GM23248 (cell line): ENCODE data around the gene KCNAB1. TPM values are rescaled to one million over a fixed set of nuclear protein-coding genes. Genes with fewer than 3 reads are reported as not detected.

Experiments
- DNase-seq: peaks from one replicate; pipeline ENCODE4 v3.0.0-alpha.2; 2015
- H2AFZ ChIP-seq: fragments of 200-600 bp; sonication (generic); 2 replicates; pipeline ENCODE4 v1.6.1; 2016; ENCODE audit warnings: antibody characterized with exemption
- H3F3A ChIP-seq: fragments of 200-600 bp; sonication (generic); 2 replicates; pipeline ENCODE4 v1.6.1; 2016; ENCODE audit warnings: mild to moderate bottlenecking, antibody characterized with exemption, mixed run types; ENCODE audit not compliant: insufficient read depth
- H3K27ac ChIP-seq: fragments of 200-600 bp; sonication (generic); 2 replicates; pipeline ENCODE4 v1.5.1; 2016; ENCODE audit warnings: mild to moderate bottlenecking
- H3K27me3 ChIP-seq: fragments of 200-600 bp; sonication (generic); replicated peaks from 2 replicates; pipeline ENCODE4 v1.6.1; 2016; ENCODE audit warnings: mild to moderate bottlenecking; ENCODE audit not compliant: insufficient read depth
- H3K36me3 ChIP-seq: fragments of 200-600 bp; sonication (generic); 2 replicates; pipeline ENCODE4 v1.6.1; 2016; ENCODE audit warnings: low read depth, mild to moderate bottlenecking
- H3K4me1 ChIP-seq: fragments of 200-600 bp; sonication (generic); 2 replicates; pipeline ENCODE4 v1.6.1; 2016; ENCODE audit warnings: mild to moderate bottlenecking; ENCODE audit not compliant: insufficient read depth
- H3K4me2 ChIP-seq: fragments of 200-600 bp; sonication (generic); one replicate; pipeline ENCODE4 v1.6.1; 2016; ENCODE audit warnings: mild to moderate bottlenecking; ENCODE audit not compliant: unreplicated experiment
- H3K4me3 ChIP-seq: fragments of 200-600 bp; sonication (generic); 2 replicates; pipeline ENCODE4 v1.5.1; 2016; ENCODE audit warnings: mild to moderate bottlenecking
- H3K79me2 ChIP-seq: fragments of 200-600 bp; sonication (generic); 2 replicates; pipeline ENCODE4 v1.6.1; 2016; ENCODE audit warnings: mild to moderate bottlenecking; ENCODE audit not compliant: insufficient read depth
- H3K9ac ChIP-seq: fragments of 200-600 bp; sonication (generic); 2 replicates; pipeline ENCODE4 v1.6.1; 2016; ENCODE audit warnings: mild to moderate bottlenecking
- H3K9me2 ChIP-seq: fragments of 200-600 bp; sonication (generic); 2 replicates; pipeline ENCODE4 v1.6.1; 2016; ENCODE audit warnings: mixed run types, mild to moderate bottlenecking, moderate library complexity; ENCODE audit not compliant: insufficient read depth
- H3K9me3 ChIP-seq: fragments of 200-600 bp; sonication (generic); one replicate; pipeline ENCODE4 v1.6.1; 2017; ENCODE audit warnings: low read depth
- H4K20me1 ChIP-seq: fragments of 200-600 bp; sonication (generic); 2 replicates; pipeline ENCODE4 v1.6.0; 2016; ENCODE audit not compliant: insufficient read depth
- EZH2 ChIP-seq: fragments of 200-600 bp; sonication (generic); IDR thresholded peaks from 2 replicates; pipeline ENCODE4 v1.6.1; 2018; ENCODE audit warnings: antibody characterized with exemption, mild to moderate bottlenecking; ENCODE audit not compliant: insufficient read depth, poor library complexity, severe bottlenecking
- EZH2phosphoT487 ChIP-seq: fragments of 200-600 bp; sonication (generic); IDR thresholded peaks from 2 replicates; pipeline ENCODE4 v1.6.1; 2018; ENCODE audit warnings: antibody characterized with exemption, moderate library complexity, mild to moderate bottlenecking, low read depth; ENCODE audit not compliant: insufficient read depth
- WGBS, 2 experiments: methylation state at CpG; one replicate each; pipeline ENCODE4 v1.1.6; 2015 to 2017; ENCODE audit warnings: low lambda C conversion rate in 2 of 2, low coverage in 1 of 2; ENCODE audit errors: missing lambda C conversion rate in 2 of 2; 5-methylcytosine and 5-hydroxymethylcytosine counted together
- in situ Hi-C: fragments of 300-500 bp; cut with MboI; formaldehyde crosslinking; loops from 2 replicates; pipeline ENCODE4 v1.15.0; 2020
- polyA plus RNA-seq: library from polyadenylated mRNA; unstranded; fragments of >200 nt; fragmentation: Nextera tagmentation; extraction: Ambion mirVana; gene quantifications from 2 replicates; pipeline ENCODE4 v1.2.1, GENCODE V29; 2016
- total RNA-seq: library from RNA; depleted of rRNA; stranded (reverse); fragments of >200 nt; shearing (Covaris generic); gene quantifications from 2 replicates; pipeline ENCODE4 v1.2.3, GENCODE V29; 2014

KCNAB1 gene
- total and polyA plus RNA-seq, 2 experiments from 2014 or later, result 1.1 TPM; not detected in 1

- WGBS, 2 experiments, result 19 to 21% methylated on average over 4 of the region's 4 CpGs
Observed at GRCh38 chr3:156307704-156308103, 187.3 kb downstream of the KCNAB1 start.

DNA sequence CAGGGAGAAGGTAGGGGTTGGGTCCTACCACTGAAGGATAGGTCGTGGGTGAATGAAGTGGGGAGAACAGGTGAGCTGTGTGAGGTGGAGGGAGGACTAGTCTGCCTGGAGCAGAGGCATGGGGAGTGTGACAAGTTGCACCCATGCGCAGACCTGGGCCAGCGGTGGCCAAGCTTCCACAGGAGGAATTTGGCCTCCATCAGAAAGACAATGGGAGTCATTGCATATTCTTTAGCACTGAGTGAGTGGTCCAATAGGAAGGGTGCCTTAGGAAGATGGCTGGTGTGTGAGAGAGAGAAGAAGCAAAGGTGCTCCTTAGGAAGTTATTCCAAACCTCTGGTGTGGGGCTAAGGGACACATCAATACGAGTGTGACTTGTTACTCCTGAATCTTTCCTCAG is 191.1 kb downstream of the KCNAB1 start:
- in situ Hi-C loops, result no loop called here
- Histone ChIP-seq H3K9me2 (no peaks in the 10 kb centered on the region), H2AFZ (no peak overlapping the region), H3K27me3 (no peaks in the 10 kb centered on the region), H3K9me3 (no peaks in the 10 kb centered on the region), H3K36me3 (no peaks in the 10 kb centered on the region), H3F3A (no peaks in the 10 kb centered on the region), H3K4me3 (no peak overlapping the region), H3K4me2 (no peak overlapping the region), H3K9ac (no peak overlapping the region), H3K27ac (no peak overlapping the region), H3K4me1 (peaks cover 11% of the 10 kb centered on the region), H3K79me2 (no peaks in the 10 kb centered on the region), H4K20me1 (no peaks in the 10 kb centered on the region)
- 83 to 87% methylated on average over 4 of the region's 4 CpGs for WGBS, 2 experiments
- no peak for DNase-seq
- TF ChIP-seq EZH2phosphoT487, result no peak
- TF ChIP-seq EZH2, result no peak

More at GRCh38 chr3:156307704-156308103, 187.3 kb downstream of the KCNAB1 start:
- Histone ChIP-seq H3K4me3 (no peak overlapping the region), H3K4me1 (peaks cover 27% of the 10 kb centered on the region), H2AFZ (no peak overlapping the region), H3K27me3 (no peaks in the 10 kb centered on the region), H3K9ac (no peak overlapping the region), H3K27ac (no peak overlapping the region), H3K4me2 (no peak overlapping the region), H3K9me3 (no peaks in the 10 kb centered on the region), H3K36me3 (no peaks in the 10 kb centered on the region), H3K9me2 (no peaks in the 10 kb centered on the region), H3F3A (peaks cover 15% of the 10 kb centered on the region), H4K20me1 (no peaks in the 10 kb centered on the region), H3K79me2 (no peaks in the 10 kb centered on the region)
- in situ Hi-C loops, result no loop called here
- no peak for TF ChIP-seq EZH2phosphoT487
- TF ChIP-seq EZH2, result no peak
- DNase-seq, result peak; percentile 80

DNA sequence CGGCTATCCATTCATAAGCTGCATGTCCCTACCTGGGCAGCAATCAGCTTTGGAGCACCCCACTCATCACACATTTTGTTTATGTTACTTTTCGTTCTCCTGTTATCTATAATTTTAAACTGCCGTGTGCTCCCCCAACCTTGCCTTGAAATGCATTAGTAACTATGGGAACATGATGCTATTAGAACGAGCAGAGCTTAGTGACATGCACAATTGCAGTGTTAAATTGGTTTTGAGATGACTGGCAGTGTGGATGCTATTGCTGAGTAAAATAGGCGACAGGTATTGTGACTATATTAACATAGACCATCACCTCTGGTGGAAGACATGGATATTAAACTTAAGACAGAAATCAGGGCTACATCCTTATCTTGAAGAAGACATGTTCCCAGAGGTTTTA is 191.6 kb downstream of the KCNAB1 start:
- Histone ChIP-seq H3K9ac (no peak overlapping the region), H3K4me3 (no peak overlapping the region), H3K9me2 (no peaks in the 10 kb centered on the region), H3K9me3 (no peaks in the 10 kb centered on the region), H3K36me3 (no peaks in the 10 kb centered on the region), H3K27ac (no peak overlapping the region), H3K27me3 (no peaks in the 10 kb centered on the region), H2AFZ (no peak overlapping the region), H3K4me1 (peaks cover 11% of the 10 kb centered on the region), H4K20me1 (no peaks in the 10 kb centered on the region), H3K4me2 (no peak overlapping the region), H3F3A (no peaks in the 10 kb centered on the region), H3K79me2 (no peaks in the 10 kb centered on the region)
- TF ChIP-seq EZH2 (no peak), EZH2phosphoT487 (no peak)
- DNase-seq, result no peak
- 88 to 90% methylated on average over 5 of the region's 5 CpGs for WGBS, 2 experiments
- in situ Hi-C loops, result no loop called here

DNA sequence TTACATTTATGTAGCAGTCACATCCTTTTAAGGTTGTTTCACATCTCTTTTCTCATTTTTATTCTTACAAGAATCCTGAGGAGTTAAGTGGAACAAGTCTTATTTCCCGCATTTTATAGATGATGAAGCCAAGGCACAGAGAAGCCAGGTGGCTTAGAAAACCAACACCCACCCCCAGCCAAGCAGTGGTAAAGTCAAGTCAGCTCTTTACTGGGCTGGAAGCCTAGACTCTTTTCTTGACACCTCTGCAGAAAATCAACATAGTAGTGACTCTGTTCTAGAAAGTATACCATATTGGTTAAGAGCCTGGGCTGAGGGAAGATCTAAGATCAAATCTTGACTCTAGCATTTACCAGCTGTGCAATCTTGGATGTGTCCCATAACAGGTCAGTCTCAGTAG is 195.7 kb downstream of the KCNAB1 start:
- no peaks in the 10 kb centered on the region for H4K20me1 ChIP-seq
- H3K9me2 ChIP-seq, result no peaks in the 10 kb centered on the region
- no peak for TF ChIP-seq EZH2
- no peak for TF ChIP-seq EZH2phosphoT487
- in situ Hi-C loops, result no loop called here
- H3K27ac ChIP-seq, result no peak overlapping the region
- no peak overlapping the region for H2AFZ ChIP-seq
- no peak overlapping the region for H3K4me3 ChIP-seq
- no peak overlapping the region for H3K9ac ChIP-seq
- H3K4me2 ChIP-seq, result no peak overlapping the region
- peaks cover 7% of the 10 kb centered on the region; the same call in 1 of the 2 replicates for H3F3A ChIP-seq
- no peaks in the 10 kb centered on the region for H3K79me2 ChIP-seq
- H3K27me3 ChIP-seq, result no peaks in the 10 kb centered on the region
- no peaks in the 10 kb centered on the region for H3K9me3 ChIP-seq
- no peak for DNase-seq
- whole genome bisulfite sequencing, 2 experiments, result 93 to 100% methylated on average over 1 of the region's 1 CpG
- no peaks in the 10 kb centered on the region for H3K36me3 ChIP-seq
- peaks cover 6% of the 10 kb centered on the region; the same call in 1 of the 2 replicates for H3K4me1 ChIP-seq

DNA sequence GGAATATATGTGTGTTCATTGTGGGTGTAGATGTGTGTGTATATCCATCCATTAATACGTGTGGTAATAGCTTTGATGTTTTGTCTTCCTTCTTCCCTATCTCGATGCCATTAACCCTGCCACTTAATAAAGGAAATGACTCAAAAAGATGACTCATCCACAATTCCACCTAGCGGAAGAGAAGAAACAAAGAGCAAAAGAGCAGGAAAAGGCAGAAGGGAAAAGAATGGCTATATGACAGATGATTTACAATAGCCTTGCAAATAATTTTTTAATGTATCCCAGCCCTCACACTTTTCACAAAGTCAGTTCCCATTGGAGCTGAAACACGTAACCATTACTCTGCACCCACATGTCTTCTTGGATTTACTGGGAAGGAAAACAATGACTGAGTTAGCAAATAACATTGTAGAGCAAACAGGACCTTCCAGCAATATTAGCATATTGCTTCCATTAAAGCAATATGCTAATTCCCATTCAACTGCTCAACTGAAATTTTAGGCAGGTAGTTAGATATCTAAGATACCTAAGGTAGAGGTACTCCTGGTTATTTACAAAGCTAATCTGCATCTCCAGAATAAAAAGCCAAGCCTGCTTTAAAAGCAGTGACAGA is 197.2 kb downstream of the KCNAB1 start:
- DNase-seq, result peak; percentile 68
- Histone ChIP-seq H3K27me3 (no peaks in the 10 kb centered on the region), H3K9ac (no peak overlapping the region), H2AFZ (no peak overlapping the region), H3K9me2 (no peaks in the 10 kb centered on the region), H3K27ac (no peak overlapping the region), H3K36me3 (no peaks in the 10 kb centered on the region), H3K79me2 (no peaks in the 10 kb centered on the region), H3K9me3 (no peaks in the 10 kb centered on the region), H3K4me3 (no peak overlapping the region), H4K20me1 (no peaks in the 10 kb centered on the region), H3K4me1 (peaks cover 6% of the 10 kb centered on the region; the same call in 1 of the 2 replicates), H3F3A (peaks cover 7% of the 10 kb centered on the region; the same call in 1 of the 2 replicates), H3K4me2 (no peak overlapping the region)
- in situ Hi-C loops, result no loop called here
- TF ChIP-seq EZH2phosphoT487 (no peak), EZH2 (no peak)
- WGBS, 2 experiments, result 6 to 7% methylated on average over 4 of the region's 4 CpGs
